ENCODE results near the gene ACER3. TPM values are rescaled to one million over a fixed set of nuclear protein-coding genes. Genes with fewer than 3 reads are reported as not detected.

ACER3 gene
- total and polyA plus RNA-seq, 2 experiments from 2014 or later, result 6.2 to 26.5 TPM

GRCh38 chr11:77074205-77074604, 213.5 kb downstream of the ACER3 start:
- TF ChIP-seq STAT1 (IDR thresholded peaks at IDR 0.05; ENCODE audit: unreplicated experiment) (no peak), POLR2AphosphoS5 (IDR thresholded peaks at IDR 0.05; ENCODE audit: low read depth) (no peak), EZH2 (IDR thresholded peaks at IDR 0.05; ENCODE audit: low read depth, unreplicated experiment) (no peak), ZNF114 (CRISPR knock-in tag; IDR thresholded peaks at IDR 0.05) (no peak), JUNB (IDR thresholded peaks at IDR 0.05; ENCODE audit: unreplicated experiment) (no peak), NANOG (IDR thresholded peaks at IDR 0.05; ENCODE audit: borderline replicate concordance) (no peak), EZH2phosphoT487 (IDR thresholded peaks at IDR 0.05; ENCODE audit: unreplicated experiment) (no peak), ZNF331 (CRISPR knock-in tag; IDR thresholded peaks at IDR 0.05; ENCODE audit: low read depth) (no peak), CREB1 (CRISPR knock-in tag; IDR thresholded peaks at IDR 0.05; ENCODE audit: low read depth) (no peak)
- TF ChIP-seq, protein P1, sequence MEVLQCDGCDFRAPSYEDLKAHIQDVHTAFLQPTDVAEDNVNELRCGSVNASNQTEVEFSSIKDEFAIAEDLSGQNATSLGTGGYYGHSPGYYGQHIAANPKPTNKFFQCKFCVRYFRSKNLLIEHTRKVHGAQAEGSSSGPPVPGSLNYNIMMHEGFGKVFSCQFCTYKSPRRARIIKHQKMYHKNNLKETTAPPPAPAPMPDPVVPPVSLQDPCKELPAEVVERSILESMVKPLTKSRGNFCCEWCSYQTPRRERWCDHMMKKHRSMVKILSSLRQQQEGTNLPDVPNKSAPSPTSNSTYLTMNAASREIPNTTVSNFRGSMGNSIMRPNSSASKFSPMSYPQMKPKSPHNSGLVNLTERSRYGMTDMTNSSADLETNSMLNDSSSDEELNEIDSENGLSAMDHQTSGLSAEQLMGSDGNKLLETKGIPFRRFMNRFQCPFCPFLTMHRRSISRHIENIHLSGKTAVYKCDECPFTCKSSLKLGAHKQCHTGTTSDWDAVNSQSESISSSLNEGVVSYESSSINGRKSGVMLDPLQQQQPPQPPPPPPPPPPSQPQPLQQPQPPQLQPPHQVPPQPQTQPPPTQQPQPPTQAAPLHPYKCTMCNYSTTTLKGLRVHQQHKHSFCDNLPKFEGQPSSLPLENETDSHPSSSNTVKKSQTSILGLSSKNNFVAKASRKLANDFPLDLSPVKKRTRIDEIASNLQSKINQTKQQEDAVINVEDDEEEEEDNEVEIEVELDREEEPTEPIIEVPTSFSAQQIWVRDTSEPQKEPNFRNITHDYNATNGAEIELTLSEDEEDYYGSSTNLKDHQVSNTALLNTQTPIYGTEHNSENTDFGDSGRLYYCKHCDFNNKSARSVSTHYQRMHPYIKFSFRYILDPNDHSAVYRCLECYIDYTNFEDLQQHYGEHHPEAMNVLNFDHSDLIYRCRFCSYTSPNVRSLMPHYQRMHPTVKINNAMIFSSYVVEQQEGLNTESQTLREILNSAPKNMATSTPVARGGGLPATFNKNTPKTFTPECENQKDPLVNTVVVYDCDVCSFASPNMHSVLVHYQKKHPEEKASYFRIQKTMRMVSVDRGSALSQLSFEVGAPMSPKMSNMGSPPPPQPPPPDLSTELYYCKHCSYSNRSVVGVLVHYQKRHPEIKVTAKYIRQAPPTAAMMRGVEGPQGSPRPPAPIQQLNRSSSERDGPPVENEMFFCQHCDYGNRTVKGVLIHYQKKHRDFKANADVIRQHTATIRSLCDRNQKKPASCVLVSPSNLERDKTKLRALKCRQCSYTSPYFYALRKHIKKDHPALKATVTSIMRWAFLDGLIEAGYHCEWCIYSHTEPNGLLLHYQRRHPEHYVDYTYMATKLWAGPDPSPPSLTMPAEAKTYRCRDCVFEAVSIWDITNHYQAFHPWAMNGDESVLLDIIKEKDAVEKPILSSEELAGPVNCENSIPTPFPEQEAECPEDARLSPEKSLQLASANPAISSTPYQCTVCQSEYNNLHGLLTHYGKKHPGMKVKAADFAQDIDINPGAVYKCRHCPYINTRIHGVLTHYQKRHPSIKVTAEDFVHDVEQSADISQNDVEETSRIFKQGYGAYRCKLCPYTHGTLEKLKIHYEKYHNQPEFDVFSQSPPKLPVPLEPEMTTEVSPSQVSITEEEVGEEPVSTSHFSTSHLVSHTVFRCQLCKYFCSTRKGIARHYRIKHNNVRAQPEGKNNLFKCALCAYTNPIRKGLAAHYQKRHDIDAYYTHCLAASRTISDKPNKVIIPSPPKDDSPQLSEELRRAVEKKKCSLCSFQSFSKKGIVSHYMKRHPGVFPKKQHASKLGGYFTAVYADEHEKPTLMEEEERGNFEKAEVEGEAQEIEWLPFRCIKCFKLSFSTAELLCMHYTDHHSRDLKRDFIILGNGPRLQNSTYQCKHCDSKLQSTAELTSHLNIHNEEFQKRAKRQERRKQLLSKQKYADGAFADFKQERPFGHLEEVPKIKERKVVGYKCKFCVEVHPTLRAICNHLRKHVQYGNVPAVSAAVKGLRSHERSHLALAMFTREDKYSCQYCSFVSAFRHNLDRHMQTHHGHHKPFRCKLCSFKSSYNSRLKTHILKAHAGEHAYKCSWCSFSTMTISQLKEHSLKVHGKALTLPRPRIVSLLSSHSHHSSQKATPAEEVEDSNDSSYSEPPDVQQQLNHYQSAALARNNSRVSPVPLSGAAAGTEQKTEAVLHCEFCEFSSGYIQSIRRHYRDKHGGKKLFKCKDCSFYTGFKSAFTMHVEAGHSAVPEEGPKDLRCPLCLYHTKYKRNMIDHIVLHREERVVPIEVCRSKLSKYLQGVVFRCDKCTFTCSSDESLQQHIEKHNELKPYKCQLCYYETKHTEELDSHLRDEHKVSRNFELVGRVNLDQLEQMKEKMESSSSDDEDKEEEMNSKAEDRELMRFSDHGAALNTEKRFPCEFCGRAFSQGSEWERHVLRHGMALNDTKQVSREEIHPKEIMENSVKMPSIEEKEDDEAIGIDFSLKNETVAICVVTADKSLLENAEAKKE (CRISPR knock-in tag; IDR thresholded peaks at IDR 0.05), result no peak
- TF ChIP-seq, protein P2, sequence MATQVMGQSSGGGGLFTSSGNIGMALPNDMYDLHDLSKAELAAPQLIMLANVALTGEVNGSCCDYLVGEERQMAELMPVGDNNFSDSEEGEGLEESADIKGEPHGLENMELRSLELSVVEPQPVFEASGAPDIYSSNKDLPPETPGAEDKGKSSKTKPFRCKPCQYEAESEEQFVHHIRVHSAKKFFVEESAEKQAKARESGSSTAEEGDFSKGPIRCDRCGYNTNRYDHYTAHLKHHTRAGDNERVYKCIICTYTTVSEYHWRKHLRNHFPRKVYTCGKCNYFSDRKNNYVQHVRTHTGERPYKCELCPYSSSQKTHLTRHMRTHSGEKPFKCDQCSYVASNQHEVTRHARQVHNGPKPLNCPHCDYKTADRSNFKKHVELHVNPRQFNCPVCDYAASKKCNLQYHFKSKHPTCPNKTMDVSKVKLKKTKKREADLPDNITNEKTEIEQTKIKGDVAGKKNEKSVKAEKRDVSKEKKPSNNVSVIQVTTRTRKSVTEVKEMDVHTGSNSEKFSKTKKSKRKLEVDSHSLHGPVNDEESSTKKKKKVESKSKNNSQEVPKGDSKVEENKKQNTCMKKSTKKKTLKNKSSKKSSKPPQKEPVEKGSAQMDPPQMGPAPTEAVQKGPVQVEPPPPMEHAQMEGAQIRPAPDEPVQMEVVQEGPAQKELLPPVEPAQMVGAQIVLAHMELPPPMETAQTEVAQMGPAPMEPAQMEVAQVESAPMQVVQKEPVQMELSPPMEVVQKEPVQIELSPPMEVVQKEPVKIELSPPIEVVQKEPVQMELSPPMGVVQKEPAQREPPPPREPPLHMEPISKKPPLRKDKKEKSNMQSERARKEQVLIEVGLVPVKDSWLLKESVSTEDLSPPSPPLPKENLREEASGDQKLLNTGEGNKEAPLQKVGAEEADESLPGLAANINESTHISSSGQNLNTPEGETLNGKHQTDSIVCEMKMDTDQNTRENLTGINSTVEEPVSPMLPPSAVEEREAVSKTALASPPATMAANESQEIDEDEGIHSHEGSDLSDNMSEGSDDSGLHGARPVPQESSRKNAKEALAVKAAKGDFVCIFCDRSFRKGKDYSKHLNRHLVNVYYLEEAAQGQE (IDR thresholded peaks at IDR 0.05; ENCODE audit: unreplicated experiment), result no peak
- Histone ChIP-seq H3F3A (replicated peaks; ENCODE audit: low read depth) (no peaks in the 10 kb centered on the region), H3K27ac (ENCODE audit: low read depth) (no peak overlapping the region), H3K27me3 (ENCODE audit: insufficient read depth) (no peaks in the 10 kb centered on the region), H3K4me1 (ENCODE audit: insufficient read depth) (no peaks in the 10 kb centered on the region), H4K20me1 (replicated peaks; ENCODE audit: insufficient read depth) (no peaks in the 10 kb centered on the region), H3K79me2 (replicated peaks; ENCODE audit: insufficient read depth) (peaks cover 7% of the 10 kb centered on the region; the same call in 1 of the 2 replicates), H3K4me3 (no peak overlapping the region), H3K4me2 (no peak overlapping the region), H3K9me2 (ENCODE audit: insufficient read depth) (no peaks in the 10 kb centered on the region), H3K36me3 (ENCODE audit: insufficient read depth) (peaks cover 5% of the 10 kb centered on the region; the same call in 1 of the 2 replicates), H2AFZ (no peak overlapping the region)
- Mint-ChIP-seq H3K9me3 (no peaks in the 10 kb centered on the region; the same call in 2 of the 3 replicates), H3K4me3 (no peak overlapping the region), H3K36me3 (ENCODE audit: low read depth) (no peaks in the 10 kb centered on the region; the same call in 2 of the 3 replicates), H3K4me1 (peaks cover 5% of the 10 kb centered on the region), H3K27ac (no peak overlapping the region), H3K27me3 (ENCODE audit: insufficient read depth, low read depth, poor library complexity) (peaks cover 15% of the 10 kb centered on the region)
- ATAC-seq, result peak; percentile 19; the same call in 1 of the 3 replicates
- DNase-seq (ENCODE audit: low spot score), result no peak
